GM21528 (cell line): ENCODE results near the gene EPHA1.

Source experiments
- ATAC-seq: cut with Tn5 transposase; IDR thresholded peaks from one replicate; pipeline ENCODE4 v1.9.1; 2021; ENCODE audit warnings: mild to moderate bottlenecking, moderate library complexity; ENCODE audit not compliant: unreplicated experiment, low FRiP score

The EPHA1 gene

DNA sequence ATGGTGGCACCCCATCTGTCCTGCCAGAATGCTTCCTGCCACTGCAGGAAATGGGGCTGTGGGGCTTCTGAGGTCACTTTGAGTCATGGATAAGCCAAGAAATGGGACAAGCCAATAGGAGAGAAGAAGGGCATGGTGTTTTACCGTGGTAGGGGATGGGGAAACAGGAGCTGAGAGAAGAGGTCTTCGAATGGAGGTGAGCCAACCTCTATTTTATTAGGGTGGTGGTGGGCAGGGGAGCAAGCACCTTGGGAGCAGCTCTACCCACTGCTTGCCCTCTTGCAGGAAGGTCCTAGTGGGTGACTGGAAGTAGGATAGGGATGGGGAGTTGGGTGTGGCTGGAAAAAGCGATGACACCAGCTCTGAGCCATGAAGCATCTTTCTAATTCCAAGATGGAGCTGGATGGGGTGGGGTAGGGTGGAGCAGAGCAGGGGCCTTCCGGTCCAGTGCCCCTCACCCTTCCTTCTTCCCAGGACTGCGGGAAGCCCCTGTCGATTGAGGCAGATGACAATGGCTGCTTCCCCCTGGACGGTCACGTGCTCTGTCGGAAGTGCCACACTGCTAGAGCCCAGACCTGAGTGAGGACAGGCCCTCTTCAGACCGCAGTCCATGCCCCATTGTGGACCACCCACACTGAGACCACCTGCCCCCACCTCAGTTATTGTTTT, 18.4 kb downstream of the EPHA1 start:
- no peak for ATAC-seq

DNA sequence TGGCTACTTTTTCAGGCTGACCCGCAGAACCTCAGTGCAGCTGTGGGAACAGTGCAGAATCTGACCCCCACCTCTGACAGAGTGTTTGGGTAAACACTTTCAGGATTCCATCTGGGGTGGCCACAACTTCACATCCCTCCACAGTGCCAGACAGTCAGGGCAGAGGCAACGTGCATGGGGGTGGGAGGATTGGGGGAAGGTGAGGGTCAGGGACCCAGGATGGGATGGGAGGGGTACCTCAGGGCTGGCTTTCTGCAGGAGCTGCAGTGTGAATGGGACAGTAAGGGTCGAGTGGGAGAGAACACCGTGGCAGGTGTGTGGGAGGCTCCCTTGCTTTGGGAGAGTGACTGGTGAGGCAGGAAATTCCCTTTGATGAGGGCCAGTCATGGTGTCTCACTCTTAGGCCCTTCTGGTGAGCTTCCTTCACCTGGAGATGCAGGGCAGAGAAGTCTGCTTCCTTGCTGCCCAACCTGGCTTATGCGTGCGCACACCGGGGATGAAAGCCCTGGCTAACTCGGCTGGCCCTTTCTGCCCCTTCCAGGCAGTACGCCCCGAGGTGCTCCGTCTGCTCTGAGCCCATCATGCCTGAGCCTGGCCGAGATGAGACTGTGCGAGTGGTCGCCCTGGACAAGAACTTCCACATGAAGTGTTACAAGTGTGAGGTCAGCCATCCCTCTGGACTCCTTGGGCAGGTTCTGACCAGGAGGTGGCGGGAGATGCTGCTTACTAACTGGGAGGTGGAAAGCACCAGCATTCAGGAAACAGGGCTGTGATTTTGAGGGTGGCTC, 19.1 kb downstream of the EPHA1 start:
- no peak for ATAC-seq

DNA sequence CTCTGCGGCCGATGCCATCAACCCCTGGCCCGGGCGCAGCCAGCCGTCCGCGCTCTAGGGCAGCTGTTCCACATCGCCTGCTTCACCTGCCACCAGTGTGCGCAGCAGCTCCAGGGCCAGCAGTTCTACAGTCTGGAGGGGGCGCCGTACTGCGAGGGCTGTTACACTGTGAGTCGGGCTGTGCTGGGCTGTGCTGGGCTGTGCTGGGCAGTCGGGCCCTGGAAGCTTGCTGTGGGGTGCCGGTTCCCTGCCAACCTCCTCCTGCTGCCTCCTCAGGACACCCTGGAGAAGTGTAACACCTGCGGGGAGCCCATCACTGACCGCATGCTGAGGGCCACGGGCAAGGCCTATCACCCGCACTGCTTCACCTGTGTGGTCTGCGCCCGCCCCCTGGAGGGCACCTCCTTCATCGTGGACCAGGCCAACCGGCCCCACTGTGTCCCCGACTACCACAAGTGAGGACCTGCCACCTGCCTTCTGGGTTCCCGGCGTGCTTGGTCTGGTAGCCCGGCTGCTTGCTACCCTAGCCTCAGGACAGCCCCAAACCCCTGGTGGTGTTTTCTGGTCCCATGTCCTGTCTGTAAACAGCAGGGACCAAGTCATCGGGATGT, 20.1 kb downstream of the EPHA1 start:
- ATAC-seq: no peak

DNA sequence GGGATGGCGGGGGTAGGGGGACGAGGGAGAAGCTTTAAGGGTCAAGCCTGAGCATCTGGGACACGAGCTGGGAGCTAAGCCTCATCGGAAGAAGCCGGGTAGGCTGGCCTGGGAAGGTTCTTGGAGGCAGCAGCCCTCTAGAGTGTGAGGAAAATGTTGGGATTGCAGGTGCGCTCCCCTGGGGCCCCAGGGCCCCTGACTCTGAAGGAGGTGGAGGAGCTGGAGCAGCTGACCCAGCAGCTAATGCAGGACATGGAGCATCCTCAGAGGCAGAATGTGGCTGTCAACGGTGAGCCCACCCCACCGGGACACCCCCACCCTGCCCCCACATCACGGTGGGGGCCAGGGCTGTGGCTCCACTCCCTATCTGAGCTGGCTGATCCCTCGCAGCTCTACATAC, 20.6 kb downstream of the EPHA1 start:
- no peak for ATAC-seq

DNA sequence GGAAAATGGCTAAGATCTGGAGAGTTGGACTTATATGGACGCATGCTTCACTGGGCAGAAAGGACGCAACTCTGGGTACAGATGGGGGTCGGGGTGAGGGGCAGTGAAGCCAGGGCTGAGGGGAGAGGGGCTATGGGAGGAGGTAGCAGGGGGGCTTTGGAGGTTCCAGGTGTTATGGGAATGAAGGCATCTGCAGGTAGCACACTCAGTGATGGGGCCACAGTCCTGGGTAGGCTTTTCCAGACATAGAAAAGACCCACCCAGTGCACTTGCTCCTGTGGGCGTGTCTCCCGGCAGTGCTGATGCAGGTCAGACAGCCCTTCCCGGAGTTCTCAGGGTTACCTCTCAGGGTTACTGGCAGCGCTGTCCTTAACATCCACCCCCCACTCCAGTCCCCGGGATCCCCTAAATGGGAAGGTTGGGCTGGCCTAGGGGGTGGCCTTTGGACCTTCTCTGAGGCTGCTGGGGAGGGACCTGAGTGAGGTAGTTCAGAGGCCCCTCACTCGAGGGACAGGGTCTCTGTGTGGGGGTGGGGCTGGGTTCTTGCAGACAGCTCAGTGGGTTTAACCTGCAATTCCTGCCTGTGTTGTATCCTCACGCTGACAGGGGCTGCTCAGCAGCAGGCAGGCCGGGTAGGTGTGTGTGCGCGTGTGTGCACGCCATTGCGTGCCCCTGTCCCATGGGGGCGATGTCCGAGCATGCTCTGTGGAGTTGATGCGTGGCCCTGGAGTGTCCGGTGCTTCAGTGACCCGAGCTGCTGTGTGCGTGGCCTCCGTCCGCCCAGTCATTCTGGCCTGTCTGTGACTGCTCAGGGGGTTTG, 21.3 kb downstream of the EPHA1 start:
- ATAC-seq: no peak

DNA sequence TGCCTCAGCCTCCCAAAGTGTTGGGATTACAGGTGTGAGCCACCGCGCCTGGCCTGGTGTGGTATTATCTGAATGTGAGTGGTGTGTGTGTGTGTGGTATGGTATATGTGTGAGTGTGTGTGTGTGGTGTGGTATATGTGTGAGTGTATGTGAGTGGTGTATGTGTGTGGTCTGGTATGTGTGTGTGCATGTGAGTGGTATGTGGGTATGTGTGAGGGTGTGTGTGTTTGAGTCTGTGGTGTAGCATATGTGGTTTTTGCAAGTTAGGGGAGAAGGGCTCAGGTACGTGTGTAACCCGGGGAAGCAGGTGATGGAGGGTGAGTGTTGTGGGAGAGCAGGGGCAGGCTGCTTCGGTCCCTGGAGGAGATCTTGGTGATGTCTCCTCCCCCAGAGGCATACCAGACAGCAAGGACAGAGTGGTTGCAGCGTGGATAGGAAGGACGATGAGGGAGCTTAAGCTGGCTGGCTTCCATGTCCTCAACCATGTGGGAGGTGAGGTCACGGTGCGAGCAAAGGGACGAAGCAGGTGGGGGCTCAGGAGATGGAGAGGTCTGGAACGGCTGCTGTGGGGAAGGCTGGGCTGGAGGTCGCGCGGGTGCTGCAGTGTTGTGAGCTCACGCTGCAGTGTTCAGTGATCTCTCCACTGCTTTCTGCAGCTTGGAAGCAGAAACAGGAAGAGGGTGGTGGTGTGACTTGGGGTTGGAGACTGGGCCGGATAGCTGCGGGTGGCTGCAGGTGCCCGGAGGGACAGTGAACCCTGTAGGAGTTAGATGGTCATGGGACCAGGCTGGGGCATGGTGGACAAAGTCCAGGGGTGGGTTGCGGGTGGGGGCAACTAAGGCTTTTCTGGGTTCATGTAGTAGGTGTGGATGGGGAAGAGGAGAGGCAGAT, 22.5 kb downstream of the EPHA1 start:
- ATAC-seq: no peak

DNA sequence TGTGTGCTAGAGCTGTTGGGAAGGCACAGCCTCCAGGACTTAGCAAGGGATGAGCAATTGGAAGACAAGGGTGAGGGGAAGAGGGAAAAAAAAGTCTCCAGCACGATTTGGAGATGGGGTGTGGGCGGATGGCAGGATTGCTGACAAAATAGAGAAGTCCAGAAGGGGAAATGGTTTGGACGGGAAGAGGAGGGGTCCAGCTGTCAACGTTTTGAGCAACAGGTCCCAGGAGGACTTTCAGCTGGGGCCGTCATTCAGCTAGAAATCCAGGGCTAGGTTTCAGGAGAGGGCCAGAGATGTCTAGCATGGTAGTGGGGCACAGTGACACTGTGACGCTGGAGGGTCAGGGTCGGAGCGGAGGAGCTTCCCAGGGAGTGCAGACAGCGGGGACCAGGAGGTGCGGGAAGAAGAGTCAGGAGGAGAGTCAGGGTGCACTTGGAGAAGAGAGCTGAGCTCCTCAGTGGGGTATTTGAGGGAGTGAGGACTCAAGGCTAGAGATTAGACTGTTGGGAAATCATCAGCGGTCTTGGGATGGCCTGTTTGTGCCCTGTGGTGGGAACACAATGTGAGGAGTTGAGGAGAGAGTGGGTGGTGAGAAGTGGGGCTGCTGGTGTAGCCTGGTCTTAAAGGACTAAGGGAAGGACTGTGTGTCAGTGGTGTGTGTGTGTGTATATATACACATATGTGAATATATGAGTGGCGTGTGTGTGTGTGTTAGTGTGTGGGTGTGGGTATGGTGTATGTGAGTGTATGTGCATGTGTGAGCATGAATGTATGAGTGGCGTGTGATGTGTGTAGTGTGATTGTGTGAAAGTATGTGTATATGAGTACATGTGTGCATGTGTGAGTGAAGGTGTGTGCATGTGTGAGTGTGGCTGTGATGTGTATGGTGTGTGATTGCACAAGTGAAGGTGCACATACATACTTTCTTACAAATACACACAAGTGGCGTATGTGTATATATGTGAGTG, 23.7 kb downstream of the EPHA1 start:
- ATAC-seq: no peak

DNA sequence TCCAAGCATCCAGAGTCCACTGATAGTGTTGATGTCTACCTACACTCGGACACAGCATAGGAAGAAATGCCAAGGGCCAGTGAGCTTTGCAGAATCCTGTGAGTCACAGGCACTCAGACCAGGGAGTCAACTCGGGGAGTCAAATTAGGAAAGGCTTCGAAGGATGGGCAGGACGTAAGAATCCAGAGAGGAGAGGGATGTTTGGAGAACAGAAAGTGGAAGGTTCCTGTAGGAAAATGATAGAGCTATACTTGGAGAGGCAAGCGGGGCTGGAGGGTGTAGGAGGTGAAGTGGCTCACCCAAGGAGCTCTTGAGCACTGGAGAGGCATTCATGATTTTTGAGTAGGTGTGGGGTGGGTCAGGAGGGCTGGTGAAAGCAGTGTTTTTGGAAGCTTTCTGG, 24.5 kb downstream of the EPHA1 start:
- no peak for ATAC-seq

DNA sequence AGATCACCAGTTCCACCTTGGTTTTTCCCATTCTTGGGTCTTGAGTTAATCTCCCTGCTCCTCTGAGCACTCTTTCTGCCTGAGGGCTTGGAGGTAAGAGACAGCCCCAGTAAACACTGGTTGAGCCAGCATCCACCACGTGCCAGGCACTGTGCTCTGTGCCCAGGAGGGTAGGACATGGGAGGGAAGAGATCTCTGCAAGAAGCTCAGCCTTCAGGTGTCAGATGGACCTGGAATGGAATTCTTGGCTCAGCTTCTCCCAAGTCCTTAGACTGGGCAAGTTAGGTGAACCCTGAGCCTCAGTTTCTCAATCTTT, 25.1 kb downstream of the EPHA1 start:
- ATAC-seq: no peak

DNA sequence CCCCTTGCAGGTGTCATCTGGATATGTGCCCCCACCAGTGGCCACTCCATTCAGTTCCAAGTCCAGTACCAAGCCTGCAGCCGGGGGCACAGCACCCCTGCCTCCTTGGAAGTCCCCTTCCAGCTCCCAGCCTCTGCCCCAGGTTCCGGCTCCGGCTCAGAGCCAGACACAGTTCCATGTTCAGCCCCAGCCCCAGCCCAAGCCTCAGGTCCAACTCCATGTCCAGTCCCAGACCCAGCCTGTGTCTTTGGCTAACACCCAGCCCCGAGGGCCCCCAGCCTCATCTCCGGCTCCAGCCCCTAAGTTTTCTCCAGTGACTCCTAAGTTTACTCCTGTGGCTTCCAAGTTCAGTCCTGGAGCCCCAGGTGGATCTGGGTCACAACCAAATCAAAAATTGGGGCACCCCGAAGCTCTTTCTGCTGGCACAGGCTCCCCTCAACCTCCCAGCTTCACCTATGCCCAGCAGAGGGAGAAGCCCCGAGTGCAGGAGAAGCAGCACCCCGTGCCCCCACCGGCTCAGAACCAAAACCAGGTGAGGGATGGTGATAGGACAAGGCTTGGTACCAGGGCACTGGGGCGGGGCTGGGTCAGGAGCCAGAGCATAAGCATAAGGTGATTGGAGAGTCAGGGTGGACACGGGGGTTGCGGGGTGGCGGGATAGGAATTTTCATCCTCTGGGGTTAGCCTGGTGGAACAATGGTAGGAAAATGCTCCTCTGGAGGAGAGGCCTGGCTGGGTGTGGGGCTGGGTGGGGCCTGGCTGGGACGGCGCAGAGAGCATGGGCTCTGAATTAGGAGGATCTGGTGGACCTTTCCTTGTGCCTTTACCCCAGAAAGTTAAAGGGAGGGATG, 25.6 kb downstream of the EPHA1 start:
- no peak for ATAC-seq

DNA sequence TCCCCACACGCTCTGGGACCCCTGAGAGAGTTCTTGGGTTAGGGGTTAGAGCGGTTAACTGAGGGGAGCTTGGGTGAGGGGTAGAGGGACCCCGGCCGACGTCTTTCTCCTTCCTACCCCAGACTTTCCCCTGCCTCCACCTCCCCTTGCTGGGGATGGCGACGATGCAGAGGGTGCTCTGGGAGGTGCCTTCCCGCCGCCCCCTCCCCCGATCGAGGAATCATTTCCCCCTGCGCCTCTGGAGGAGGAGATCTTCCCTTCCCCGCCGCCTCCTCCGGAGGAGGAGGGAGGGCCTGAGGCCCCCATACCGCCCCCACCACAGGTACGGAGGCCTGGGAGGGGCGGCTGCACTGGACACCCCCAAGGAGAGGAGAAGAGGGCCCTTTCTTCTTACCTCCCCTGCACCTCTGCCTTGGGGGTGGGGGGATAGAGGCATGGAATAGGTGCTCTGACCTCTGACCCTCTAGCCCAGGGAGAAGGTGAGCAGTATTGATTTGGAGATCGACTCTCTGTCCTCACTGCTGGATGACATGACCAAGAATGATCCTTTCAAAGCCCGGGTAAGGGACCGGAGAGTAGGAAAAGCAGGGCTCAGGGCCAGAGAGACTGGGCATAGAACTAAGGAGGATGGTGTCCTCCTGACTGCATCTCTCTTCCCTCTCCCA, 26.4 kb downstream of the EPHA1 start:
- no peak for ATAC-seq

DNA sequence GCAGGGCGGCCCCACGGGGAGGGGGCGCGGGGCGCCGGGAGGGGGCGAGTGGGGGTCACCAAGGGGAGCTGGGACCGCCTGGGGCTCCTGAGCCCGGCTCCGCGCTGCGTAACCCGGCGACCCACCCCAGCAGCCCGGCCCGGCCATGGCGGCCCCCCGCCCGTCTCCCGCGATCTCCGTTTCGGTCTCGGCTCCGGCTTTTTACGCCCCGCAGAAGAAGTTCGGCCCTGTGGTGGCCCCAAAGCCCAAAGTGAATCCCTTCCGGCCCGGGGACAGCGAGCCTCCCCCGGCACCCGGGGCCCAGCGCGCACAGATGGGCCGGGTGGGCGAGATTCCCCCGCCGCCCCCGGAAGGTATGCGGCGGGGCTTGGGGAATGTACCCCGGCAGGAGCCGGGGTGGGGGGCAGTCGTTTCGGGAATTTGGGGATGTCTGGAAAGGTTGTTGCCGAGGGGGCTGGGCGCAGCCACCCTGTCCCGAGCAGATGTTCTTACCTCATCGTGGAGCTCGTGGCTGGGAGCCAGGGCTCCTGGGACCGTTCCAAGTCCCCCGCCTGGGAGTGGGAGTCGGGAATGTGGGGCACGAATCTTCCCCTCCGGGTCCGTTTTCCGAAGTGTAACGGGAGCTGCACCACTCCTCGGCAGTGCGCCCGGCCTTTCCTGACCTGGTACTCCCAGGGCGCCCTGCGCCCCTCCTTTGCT, 27.1 kb downstream of the EPHA1 start:
- peak; percentile 14 for ATAC-seq

DNA sequence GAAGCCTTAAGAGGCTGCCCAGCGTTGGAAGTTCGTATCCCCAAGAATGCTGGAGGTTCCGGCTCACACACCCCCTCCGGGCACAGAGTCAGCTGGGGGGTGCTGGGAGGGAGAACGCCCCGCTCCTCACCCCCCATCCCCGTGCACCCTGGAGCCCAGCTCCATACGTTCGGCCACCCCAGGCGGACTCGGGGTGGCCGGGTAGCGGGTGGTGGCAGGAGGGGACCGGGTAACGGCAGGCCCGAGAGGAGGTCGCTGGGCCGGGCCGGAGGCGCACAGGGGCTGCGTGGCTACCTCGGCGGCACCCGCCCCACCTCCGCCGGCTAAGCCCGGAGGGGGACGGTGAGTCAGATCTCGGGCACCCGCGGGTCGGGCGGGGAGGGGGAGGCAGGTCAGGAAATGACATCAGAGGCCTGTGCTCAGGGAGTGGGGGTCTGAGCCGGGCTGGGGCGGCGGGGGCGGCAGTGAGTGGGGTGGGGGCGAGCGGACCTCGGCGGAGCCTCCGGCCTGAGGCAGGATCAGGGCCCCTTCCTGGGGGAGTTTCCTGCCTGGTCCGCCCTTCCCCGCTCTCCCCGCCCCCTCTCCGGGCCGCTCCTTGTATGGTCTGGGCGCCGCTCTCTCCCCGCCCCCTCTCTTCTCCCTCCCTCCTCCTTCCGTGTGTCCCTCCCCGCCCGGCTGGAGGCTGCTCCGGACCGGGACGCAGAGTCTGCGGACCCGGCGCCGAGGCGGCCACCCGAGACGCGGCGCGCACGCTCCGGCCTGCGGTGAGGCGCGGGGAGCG, 27.8 kb downstream of the EPHA1 start, which contains the start of gene ZYX:
Gene ZYX (plus strand): TSS at position 700 of the 781 bp plus-strand sequence. CDS start 227 bp downstream, outside the sequence.
- ATAC-seq: peak; percentile 81

DNA sequence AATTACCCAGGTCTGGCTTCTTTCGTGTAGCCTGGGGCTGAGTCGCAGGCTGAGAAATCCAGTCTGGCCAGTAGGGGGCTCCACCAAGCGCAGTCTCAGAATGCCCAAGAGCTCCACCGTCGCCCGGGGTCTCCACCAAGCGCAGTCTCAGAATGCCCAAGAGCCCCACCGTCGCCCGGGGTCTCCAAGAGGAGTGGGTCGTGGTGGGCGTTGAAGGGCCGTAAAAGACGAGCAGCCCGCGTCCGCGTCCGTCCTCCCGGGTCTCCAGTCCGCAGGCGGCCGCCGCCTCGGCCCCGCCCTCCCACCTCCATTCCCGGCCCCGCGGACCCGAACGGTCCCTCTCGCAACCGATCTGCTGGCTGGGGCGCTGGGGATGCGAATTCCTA, 28.4 kb downstream of the EPHA1 start:
- peak; percentile 65 for ATAC-seq

DNA sequence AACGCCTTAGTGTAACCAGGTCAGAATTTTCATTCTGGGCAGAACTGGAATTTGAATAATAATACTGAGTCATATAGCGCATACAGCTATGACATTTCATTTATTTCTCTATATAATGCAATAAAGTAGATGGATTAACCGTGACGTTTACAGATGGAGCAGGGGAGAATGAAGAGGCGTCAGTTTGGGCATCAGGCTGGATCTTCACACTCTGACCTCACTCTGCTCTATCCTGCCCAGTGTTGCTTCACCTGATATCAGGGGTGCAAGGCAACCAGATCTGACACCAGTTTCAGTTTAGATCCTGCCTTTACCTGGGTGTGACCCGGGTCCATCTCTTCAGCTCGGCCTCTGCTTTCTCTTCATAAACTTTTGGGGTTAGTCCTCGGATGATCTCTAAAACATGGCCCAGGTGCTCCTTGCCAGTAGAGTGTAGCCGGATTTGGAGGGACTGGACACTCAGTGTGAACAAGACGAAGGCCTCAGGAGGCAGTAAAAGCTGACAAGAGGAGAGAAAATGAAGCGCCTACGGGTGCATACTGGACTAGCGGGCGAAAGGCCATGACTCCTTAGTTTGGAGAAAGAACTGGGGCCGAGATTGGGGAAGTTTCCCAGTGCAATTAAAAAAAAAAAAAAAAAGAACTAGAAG, 28.9 kb downstream of the EPHA1 start:
- peak; percentile 4 for ATAC-seq

DNA sequence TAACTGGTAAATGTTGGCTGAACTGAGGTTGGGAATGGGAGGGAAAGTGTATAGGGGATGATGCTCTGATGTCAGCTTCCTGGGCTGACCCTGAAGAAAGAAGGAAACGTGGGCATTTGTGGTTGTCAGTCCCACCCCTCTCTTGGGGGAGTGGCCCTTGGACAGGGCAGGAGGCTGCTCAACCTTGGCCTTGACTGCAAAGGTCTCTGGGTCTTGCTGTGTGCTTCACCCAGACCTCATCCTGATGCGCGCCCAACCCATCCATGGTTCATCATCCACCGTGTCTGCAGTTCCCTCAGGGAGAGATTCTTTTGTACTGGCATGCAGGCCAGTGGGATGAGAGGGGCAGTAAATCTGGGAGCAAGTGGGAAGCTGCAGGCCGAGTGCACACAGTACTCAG, 32.3 kb downstream of the EPHA1 start:
- ATAC-seq: no peak
